ENCODE measurements around the gene CDK15.

- TF ChIP-seq CTCF (IDR thresholded peaks at IDR 0.05; ENCODE audit: low read length) (no peak), EZH2 (IDR thresholded peaks at IDR 0.05; ENCODE audit: borderline replicate concordance, low read length) (no peak)
These were observed 127.5 kb downstream of the CDK15 start for GRCh38 chr2:201933792-201934237.

All from OCI-LY1 (cell line).